ENCODE results near the gene CAVIN3.
A peak's percentile ranks its signal among the peaks of the same experiment; 100 is the strongest.

CAVIN3 gene

DNA sequence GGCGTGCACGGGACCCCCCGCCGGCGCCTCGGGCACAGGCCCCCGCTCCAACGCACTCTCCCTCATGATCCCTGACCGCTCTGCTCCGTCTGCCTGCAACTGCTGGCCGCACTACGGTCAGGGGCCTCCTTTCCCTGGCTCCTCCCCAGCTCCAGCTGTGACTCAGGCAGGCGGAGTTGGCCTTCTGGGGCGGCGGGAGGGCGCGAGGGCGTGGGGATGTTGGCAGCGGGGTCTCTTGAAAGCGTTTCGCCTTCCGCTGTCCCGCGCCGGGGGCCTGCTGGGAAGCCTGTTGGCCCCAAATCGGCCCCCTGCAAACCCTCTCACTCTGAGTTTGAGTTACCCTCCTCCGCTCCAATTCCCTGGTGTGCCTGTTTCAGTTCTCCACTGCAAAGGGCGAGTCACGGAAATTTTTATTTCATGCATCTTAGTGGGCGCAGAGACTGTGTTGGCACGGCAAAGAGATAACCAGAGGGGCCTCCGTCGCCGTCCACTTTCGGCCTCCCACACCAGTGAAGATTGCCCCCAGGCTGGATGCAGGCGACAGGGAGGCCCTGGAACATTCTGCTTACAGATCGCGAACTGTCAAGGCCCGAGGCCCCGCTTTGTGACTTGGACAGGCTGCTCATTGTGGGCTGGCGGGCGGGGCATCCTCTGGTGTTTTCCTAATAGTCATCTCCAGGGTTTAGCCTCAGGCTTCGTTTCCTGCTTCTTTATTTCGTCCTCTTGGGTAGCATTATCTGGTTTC is at the start of gene CAVIN3:
Gene CAVIN3 (minus strand): TSS at position 91 of the 745 bp plus-strand sequence. CDS start 25 bp downstream, at position 66.
- DNase-seq (ENCODE audit: low spot score): no peak

- no peak for DNase-seq (ENCODE audit: low spot score)
Observed at GRCh38 chr11:6365659-6366058, 45.4 kb upstream of the CAVIN3 start.

DNA sequence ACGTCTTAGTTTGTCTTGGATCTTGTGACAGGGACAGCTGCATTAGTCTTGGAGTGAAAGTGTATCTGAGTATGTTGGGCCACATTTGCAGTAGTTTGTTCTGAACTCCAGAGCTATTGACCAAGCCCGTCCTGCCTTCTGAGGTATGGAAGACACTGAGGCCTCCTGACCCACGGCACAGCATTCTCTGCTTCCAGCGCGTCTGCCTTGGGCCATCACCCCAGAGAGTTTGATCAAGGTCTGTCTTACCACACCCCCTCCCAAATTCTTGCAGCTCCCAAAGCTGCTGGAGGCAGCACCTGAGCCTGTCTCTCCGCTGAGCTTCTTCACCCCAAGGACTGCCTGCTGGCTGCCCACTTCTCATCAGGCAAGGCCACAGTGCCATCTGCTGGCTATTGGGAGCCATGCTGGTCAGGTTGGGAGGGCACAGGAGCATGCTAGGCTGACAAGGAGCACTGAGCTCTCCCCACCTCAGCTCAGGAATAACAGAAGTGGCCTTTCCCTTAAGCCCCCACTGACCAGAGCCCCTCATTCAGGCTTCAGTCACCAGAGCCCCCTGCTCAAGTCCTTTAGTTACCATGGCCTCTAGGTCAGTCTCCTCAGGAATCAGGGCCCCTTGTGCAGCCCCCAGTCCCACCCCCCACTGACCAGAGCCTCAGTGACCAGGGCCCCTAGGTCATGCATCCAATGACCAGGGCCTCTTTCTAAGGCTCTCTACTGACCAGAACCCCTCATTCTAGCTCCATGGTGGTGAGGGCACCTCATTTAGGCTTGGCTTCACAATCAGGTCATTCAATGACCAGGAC is 42.8 kb upstream of the CAVIN3 start:
- DNase-seq (ENCODE audit: low spot score): peak; percentile 58

DNA sequence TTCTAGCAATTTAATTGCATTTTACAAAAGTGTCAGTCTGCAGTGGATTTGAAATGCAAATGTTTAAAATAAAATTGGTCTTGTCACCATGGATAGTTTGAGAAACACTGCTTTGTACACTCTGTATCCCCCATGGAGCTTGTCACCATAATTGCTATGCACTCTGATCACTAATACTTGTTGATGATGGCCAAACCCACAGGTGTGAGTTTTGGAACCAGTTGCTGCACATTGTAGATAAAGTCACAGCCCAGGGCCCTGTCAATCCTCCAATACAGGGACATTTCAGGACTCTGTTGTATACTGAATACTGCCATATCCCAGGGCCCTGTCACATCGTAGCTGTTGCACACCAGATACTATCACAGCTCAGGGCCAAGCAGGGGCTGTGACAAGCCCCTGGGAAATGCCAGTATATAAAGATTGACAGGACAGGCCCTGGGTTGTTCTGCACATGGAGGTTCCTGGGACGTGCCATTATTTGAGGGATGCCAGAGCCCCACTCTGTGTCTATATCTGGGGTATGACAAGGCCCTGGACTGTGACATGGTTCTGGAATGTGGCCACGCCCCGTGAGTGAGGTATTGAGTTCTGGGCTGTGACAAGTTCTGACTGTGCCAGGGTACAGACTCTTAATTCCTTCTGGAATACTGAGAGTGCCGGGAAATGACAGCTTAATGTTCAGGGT is 42.0 kb upstream of the CAVIN3 start:
- DNase-seq (ENCODE audit: low spot score): no peak

DNA sequence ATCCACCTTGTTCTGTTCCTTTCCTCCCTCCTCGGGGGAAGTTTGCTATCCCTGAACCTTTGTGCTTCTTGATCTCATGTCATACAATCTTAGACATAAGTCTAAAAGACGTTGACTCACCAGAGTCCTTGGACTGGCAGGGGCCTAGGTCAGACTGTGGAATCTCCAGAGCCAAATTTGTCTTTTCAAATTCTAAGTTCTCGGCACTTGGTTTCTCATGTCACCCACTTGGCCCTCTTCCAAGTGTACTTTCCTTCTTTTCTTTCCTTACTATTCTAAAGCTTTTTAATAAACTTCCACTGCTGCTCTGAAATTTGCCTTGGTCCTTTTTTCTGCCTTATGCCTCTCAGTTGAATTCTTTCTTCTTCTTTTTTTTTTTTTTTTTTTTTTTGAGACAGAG is 39.9 kb upstream of the CAVIN3 start:
- no peak for DNase-seq (ENCODE audit: low spot score)

DNA sequence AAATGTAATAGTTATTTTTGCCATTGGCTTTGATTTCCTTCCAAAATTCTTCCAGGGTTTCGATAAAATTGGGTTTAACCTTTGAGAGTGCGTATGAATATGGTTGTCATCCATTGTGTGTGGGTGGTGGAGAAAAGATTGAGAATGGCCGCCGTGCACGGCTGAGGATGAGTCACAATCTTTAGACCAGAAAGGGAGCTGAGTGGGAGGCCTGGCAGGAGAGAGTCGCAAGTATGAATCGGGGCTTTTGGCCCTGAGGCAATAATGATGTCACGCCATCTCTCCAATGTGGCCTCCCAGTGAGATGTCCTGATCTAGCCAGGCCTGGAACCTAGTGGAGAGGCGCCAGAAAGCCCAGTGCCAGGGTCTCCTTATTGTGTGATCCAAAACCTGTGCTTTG is 36.9 kb upstream of the CAVIN3 start:
- DNase-seq (ENCODE audit: low spot score): no peak

DNA sequence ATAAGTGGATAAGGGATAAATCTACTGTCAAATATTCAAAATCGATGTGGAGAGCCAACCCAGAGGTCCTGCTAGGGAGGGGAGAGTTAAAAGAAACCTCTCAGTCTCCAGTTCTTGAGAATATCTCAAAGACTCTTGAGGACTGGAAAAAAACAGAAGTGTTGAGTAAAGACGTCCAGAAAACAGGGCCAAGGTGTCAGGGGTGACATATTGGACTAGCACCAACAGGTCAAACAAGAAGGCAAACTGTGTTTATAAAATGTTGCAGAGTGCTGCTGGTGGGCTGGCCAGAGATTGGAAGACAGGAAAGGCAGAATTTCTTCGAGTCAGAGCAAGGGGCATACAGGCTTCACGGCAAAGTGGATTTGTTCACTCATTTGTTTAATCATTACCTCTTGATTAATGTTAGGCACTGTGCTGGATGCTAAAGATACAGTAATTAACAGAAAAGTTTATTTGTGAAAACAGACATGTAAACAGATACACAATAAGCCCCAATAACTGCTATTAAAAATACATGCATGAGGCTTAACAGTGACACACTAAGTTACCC is 36.3 kb upstream of the CAVIN3 start:
- no peak for DNase-seq (ENCODE audit: low spot score)

GRCh38 chr11:6354651-6355485 is 34.6 kb upstream of the CAVIN3 start:
- DNase-seq (ENCODE audit: low spot score): no peak

DNA sequence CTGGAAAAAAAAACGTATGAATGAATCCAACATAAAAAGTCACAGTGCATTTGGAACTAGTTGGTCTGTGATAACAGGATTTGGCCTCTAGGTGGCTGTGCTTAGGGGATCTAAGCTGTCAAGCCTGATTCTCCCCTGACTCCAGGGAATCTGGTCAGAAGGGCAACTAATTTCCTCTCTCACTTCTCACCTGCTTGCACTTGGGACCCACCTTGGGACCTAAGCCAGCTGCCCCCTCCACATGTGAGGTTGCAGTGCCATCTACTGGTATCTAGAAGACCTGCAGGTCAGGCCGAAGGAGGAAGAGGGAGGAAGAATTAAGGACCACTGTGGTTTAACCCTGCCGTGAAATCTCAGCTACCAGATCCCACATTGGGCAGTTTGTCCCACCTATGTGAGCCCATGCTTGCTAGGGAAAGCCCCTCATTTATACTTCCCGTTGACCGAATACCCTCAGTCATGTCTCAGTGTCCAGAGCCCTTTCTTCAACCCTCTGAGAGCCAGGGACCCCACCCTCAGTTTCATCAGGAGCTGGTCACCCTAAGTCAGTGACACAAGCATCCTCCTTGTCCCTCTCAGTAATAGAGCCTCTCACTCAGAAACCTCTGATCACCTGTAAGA is 33.2 kb upstream of the CAVIN3 start:
- peak; percentile 65 for DNase-seq (ENCODE audit: low spot score)

- no peak for DNase-seq (ENCODE audit: low spot score)
Observed at GRCh38 chr11:6351782-6352382, 31.6 kb upstream of the CAVIN3 start.

- DNase-seq (ENCODE audit: low spot score): no peak
Observed at GRCh38 chr11:6350486-6350885, 30.2 kb upstream of the CAVIN3 start.

- no peak for DNase-seq (ENCODE audit: low spot score)
Observed at GRCh38 chr11:6350043-6350442, 29.7 kb upstream of the CAVIN3 start.

GRCh38 chr11:6345366-6345765 is 25.1 kb upstream of the CAVIN3 start:
- no peak for DNase-seq (ENCODE audit: low spot score)

DNA sequence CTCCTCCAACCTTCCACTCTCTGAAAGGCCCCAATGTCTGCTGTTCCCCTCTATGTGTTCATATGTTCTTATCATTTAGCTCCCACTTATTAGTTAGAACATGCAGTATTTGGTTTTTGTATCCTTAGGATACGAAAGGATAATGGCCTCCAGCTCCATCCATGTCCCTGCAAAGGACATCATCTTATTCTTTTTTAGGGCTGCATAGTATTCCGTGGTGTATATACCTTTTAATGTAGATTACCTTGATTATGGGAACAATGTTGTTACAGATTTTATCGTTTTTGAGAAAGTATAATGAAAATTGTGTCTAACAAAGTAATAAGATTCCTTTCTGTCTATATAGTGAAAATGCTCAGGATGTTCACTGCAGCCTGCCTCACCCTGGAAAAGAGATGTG is 16.0 kb upstream of the CAVIN3 start:
- DNase-seq (ENCODE audit: low spot score): no peak

- DNase-seq (ENCODE audit: low spot score): no peak
Observed at GRCh38 chr11:6334806-6335205, 14.5 kb upstream of the CAVIN3 start.

GRCh38 chr11:6333095-6333494 is 12.8 kb upstream of the CAVIN3 start:
- no peak for DNase-seq (ENCODE audit: low spot score)

DNA sequence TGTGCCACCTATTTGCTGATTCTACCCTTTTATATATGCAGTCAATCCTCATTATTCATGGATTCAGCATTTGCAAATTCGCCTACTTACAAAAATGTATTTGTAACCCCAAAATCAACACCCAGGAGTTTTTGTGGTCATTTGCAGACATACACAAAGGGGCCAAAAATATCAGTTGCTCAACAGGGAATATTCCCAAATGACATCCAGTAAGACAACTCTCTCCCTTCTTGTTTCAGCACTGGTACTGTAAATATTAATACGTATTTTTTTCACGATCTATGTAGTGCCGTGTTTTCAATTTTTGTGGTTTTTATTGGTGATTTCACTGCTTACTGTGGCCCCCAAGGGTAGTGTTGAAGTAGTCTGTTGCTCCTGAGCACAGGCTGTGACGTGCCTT is 11.8 kb upstream of the CAVIN3 start:
- no peak for DNase-seq (ENCODE audit: low spot score)

- no peak for DNase-seq (ENCODE audit: low spot score)
Observed at GRCh38 chr11:6328321-6328720, 8.0 kb upstream of the CAVIN3 start.

GRCh38 chr11:6327806-6328205 is 7.5 kb upstream of the CAVIN3 start:
- DNase-seq (ENCODE audit: low spot score): no peak

DNA sequence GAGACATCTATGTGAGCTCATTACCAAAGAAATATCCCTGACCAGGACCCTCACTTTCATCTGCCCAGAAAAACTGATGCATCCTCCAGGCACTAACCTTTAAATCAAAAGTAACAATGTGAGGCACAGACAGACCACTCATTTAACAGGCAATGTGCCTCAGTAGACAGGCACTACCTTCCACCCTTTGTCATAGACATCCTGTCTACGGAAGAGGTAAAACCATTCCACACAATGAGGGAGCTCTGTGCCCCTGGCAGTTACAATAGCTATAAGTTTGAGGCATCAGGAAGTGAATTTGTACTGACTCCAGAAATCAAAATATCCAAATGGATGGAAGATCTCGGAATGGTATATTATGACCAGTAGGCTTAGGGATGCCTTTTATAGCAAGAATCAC is 6.7 kb upstream of the CAVIN3 start:
- DNase-seq (ENCODE audit: low spot score): no peak

DNA sequence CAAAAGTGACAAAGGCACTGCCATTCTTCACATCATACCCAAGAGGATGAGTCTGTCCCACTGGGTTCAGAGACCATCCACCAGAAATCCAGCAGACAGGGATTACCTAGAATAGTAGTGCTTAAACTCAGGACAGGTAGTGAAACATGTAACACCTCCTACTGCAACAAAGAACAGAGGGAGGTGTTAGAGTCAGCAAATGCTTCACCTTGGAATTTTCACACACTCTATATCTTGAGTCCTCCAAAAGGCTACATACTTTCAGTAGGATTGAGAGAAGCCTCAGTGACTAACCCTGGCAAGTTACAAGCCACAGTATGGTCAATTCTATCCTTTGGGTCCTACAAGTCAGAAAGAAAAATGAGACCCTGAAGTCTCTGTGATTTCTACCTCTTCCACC is 6.0 kb upstream of the CAVIN3 start:
- DNase-seq (ENCODE audit: low spot score): no peak

Measured in CD4-positive, alpha-beta T cell treated with Interleukin-15 for 4 hours (primary cell).